Stimulated activated naive CD4-positive, alpha-beta T cell treated with Interleukin-2 at 50 U/mL for 16 hours (primary cell): ENCODE results near the gene OPRD1.
A peak's percentile ranks its signal among the peaks of the same experiment; 100 is the strongest.
"Not testable (repeated sequence)": the region's sequence is repeated elsewhere in the genome, so short reads cannot be mapped to it uniquely, and the experiment has no call there.

Experiments used
- DNase-seq: peaks from one replicate; lab custom pipeline; 2025; lab: John Stamatoyannopoulos, UW

OPRD1 gene

DNA sequence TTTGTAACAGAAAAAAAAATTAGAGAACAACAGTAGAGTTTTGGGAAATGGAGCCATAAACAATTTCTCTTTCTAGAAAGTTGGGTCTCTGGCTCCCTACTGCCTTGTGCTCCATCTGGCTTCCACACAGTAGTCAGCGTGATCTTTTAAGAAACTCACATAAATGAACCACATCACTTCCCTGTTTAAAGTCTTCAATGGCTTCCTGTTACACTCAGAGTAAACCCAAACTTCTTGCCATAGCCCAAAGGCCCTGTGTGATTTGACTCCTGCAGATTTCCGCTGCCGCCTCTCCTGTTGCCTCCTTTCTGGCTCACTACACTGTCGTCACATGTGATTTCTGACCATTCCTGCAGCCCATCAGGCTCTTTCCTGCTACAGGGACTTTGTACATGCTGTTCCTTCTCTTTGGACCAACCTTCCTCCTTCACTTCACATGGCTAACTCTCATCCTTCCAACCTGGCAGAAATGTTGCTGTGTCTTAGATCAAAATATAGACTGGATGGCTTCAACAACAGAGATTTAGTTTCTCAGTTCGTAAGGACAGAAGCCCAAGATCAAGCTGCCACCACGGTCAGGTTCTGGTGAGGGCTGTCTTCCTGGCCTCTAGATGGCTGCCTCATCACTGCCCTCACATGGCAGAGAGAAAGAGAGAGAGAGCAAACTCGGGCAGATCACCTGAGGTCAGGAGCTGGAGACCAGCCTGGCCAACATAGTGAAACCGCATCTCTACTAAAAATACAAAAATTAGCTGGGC is 34.0 kb downstream of the OPRD1 start:
- no peak for DNase-seq

DNA sequence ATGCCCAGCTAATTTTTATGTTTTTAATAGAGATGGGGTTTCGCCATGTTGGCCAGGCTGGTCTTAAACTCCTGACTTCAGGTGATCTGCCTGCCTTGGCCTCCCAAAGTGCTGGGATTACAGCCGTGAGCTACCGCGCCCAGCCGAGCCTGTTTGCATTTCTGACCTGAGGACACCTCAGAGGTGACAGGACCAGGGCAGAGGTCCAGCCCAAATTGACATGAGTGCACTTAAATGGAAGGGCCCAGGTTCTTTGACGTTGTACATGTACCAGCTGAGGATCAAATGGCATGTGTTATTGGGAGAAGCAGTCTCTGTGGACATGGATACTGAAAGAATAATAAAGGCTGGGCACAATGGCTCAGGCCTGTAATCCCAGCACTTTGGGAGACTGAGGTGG is 35.2 kb downstream of the OPRD1 start:
- not testable (repeated sequence) for DNase-seq

DNA sequence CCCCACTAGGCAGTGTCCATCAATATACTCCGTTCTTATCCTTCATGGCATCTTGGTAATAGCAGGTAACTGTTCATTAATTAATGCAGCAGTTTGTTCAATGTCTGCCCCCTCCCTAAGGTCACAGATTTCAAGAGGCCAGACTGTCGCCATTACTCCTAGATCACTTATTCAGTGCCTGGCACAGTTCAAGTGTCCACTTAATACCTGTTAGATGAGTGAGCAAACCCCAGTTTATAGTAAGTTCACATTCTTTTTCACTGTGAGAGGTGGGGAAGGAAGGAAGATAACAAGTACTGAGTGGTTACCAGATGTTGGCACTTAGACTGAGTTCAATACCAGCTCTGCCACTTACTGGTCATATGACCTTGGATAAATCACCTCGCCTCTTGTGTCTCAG is 36.4 kb downstream of the OPRD1 start:
- no peak for DNase-seq

DNA sequence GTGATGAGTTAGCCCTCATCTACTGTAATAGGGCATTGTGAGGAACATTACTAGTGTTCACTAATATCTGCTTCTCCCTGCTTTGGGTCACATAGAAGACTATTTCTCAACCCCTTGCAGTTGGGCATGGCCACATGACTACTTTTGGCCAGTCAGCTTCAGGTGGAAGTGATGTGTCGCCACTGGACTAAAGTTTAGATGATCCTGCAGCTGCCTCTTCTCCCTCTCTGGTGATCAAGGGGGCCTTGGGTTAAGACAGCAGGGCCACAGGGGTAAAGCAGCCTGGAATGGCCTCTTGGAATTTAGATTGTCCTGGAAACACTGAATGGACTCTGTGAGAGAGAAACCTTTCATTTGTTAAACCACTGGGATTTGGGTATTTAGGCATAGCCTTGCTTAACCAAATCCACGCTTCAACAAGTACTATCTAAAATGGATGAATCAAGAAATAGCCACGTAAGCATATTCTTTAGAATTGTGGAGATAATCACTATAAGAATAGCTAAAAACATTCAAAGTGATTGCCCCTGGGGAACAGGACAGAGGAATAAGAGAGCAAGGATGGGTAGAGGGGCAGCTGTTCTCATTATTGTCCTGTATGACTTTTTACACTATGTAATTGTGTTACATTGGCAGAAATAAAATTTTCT is 41.2 kb downstream of the OPRD1 start:
- DNase-seq: no peak

DNA sequence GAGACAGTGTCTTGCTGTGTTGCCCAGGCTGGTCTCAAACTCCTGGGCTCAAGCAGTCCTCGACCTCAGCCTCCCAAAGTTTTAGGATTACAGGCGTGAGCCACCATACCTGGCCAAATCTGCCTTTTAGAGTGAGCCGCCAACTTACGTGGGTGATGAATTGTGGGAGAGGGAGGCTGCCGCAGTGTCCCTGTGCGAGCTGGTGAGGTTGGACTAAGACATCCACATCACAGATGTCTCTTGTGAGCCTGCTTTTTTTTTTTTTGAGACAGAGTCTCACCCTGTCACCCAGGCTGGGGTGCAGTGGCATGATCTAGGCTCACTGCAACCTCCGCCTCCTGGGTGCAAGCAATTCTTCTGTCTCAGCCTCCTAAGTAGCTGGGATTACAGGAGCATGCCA is 42.4 kb downstream of the OPRD1 start:
- DNase-seq: not testable (repeated sequence)

DNA sequence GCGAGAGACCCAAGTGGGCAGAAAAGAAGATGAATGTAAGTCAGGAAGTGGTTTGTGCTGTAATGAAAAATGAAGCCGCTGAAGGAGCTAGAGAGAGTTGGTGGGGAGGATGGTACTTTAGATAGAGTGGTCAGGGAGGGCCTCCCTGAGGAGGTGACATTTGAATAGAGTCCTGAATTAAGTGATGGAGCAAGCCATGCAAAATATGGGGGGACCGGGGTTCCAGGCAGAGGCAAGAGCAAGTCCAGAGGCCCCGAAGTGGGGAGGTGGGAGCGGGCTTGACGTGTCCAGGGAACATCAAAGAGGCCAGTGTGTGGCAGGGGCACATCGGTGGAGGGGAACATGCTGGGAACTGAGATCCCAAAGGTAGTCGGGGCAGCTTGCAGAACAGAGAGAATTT is 43.1 kb downstream of the OPRD1 start:
- DNase-seq: no peak

DNA sequence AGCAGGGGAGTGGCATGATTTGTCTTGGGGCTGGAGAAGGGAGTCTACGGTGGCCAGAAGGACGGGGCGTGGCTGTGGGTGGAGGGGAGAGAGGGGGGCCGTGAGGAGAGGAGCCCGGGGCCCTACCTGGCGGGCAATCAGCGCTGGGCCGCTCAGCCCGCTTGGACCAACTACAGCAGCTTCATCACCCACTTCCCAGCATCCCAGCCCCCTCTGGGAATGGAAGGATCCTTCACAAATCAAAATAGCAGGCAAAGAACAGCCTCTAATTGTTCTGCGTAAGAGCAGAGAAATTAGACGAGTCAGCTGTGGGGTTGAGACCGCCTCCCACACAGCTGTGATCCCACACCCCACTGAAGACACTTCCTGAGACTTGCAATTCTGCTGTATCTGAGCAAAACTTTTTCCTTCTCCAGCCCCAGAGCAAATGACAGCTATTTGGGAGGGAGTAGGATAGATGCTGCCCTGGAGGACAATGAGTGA is 43.5 kb downstream of the OPRD1 start:
- no peak for DNase-seq

DNA sequence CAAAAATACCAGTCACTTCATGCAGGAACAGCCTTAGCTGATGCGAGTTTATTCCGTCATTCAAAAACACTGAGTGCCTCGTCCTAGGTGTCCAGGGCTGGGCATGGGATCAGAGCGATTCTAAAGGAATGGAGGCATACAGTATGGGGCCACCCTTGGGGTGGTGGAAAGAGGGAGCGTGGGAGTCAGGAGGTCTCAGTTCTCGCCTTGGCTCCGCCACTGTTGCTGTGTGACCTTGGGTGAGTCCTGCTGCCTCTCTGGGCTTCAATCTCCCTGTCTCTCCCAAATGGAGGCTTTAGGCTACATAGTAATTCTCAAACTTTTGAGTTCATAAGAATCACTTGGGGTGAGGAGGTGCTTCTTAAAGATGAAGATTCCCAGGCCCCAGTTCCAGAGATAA is 44.0 kb downstream of the OPRD1 start:
- no peak for DNase-seq

DNA sequence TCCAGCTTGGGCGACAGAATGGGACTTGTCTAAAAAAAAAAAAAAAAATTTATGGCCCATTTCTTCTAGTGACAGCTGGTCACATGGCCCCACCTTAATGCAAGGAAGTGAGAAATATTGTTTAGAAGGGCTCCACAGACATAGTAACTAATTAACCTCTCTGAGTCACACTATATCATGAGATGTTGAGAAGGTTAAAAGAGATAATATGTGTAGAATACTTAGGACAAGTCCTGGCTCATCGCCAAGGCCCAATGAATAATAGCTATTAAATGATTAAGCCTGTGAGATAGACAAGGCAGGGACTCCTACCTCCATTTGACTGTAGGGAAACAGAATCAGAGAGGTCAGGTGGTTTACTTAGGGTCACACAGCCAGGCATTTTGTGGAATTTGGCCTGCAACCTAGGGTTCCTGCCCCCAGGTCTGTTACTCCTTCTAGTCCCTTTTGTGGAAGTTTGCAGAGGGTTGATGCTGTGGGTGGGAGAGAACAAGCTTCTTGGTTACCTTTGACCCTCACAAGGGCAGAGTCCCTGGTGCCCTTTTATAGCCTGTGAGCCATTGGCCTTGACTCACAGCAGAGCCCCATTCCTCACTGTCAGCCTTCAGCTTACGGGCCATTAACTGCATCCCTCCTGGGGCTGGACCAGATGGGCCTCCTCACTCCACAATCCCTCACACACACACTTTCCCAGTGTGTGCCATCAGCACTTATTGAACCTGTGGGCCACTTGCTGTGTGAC is 48.5 kb downstream of the OPRD1 start:
- no peak for DNase-seq

DNA sequence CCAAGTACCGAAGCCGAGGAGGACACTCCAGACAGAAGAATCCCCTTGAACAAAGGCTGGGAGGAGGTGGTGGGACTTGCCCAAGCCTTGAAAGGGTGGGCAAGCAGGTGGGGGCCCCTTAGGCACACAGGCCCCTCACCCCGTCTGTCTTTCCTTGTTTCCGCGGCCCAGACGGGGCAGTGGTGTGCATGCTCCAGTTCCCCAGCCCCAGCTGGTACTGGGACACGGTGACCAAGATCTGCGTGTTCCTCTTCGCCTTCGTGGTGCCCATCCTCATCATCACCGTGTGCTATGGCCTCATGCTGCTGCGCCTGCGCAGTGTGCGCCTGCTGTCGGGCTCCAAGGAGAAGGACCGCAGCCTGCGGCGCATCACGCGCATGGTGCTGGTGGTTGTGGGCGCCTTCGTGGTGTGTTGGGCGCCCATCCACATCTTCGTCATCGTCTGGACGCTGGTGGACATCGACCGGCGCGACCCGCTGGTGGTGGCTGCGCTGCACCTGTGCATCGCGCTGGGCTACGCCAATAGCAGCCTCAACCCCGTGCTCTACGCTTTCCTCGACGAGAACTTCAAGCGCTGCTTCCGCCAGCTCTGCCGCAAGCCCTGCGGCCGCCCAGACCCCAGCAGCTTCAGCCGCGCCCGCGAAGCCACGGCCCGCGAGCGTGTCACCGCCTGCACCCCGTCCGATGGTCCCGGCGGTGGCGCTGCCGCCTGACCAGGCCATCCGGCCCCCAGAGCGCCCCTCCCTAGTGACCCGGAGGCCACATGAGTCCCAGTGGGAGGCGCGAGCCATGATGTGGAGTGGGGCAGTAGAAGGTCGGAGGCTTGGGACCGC is 50.8 kb downstream of the OPRD1 start:
- no peak for DNase-seq

DNA sequence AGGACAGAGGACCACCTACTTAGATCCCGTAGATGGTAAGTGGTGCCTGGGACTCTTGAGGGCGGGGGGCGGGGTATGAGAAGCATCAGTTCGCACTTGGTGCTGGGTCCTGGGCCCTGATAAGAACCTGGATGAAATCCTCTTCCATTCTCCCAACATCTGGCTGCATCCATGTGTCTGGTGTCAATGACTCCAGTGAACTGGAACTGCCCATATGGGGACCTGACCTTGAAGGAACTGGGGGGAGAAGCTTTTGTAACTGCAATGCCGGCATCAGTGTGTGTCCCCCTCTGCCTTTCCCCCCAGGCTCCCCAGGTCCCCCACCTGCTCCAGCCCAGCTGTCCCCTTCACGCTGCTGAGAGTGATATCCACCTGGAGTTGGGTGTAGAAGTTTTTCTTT is 52.7 kb downstream of the OPRD1 start:
- no peak for DNase-seq

DNA sequence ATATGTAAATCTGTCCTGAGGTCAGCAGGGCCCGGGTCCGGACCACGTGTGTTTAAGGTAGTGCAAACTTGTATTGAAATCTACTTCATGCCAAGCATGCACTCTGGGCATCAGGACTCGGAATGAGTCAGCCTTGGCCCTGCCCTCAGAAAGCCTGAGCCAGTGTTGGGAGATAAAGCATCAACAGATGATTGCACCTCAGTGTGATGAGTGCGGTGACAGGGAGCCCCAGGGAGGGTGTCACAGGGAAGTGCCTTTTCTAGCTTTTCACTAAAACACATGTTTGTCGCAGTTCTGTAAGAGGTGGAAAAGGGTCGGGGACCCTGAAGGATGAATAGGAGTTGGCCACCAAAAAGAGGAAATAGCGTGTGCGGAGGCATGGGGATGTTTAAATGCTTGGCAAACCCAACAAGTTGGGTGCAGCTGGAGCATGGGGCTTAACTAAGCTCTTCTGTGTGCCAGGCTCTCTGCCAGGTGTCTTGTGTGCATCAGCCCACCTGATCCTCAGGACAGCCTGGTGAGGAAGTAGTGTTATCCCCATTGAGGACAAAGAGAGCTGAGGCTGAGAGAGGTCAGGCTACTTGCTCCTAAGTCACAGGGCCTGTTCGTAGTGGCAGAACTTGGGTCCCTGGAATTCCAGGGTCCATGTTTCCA is 54.2 kb downstream of the OPRD1 start:
- no peak for DNase-seq

DNA sequence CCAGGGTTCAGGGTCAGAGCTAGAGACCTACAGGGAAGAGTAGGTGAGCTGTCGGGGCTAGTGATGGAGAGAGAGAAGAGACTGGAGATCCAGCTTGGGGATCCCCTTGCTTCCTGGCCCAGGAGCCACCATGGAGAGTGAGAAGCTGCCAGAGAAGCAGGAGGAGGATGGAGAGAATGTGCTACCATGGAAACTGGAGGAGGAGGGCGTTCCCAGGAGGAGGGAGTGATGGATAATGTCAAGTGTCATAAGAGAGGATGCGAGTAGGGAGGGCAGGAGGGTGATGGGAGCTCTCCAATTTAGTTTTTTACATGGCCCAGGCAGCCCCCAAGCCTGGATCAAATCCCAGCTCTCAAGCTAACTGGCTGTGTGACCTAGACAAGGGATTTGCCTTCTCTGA is 55.9 kb downstream of the OPRD1 start:
- DNase-seq: no peak

DNA sequence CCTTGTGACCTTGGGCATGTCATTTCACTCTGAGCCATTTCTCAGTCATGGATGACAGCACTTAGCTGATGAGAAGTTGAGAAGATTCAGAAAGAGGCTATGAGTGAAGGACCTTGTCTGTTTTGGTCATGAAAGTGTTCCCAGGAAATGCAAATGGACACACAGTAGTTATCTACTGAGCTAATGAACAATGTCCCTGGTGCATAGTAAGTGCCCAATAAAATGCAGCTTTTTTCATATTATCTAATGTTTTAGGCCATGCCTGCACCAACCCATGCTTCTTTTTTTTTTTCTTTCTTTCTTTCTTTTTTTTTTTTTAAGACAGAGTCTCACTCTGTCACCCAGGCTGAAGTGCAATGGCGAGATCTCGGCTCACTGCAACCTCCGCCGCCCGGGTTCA is 58.0 kb downstream of the OPRD1 start:
- DNase-seq: no peak

DNA sequence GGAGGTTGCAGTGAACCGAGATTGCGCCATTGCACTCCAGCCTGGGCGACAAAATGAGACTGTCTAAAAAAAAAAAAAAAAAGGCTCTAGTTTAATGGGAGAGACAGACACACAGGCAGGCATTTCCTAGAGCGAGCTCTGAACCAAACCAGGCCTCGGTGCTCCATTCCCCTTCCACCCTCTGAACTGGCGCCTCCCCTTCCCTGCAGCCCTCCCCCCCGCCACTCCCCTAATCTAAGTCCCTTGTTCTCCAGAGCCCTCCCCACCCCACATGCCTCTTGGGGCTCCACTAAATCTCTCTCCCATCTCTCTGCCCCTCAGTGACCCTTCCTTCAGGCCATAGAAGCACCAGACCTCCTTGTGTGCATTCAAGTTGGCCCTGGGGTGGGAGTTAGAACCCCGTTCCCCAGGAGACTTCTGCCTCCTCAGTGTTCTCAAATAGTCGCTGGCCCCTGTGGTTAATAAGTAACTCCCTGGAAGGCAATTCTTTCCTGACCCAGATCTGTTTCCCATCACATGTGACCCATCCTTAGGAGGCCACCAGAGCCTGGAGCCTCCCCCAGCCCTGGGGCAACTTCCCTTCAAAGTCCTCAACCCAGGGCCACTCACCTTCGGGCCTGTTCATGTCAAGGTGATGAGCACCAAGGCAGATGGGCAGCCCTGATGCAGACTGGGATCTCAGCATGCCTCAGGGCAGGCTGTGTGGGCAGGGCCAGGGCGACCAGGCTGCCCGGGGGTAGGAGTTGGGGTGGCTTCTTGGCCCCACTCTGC is 59.8 kb downstream of the OPRD1 start:
- DNase-seq: no peak

DNA sequence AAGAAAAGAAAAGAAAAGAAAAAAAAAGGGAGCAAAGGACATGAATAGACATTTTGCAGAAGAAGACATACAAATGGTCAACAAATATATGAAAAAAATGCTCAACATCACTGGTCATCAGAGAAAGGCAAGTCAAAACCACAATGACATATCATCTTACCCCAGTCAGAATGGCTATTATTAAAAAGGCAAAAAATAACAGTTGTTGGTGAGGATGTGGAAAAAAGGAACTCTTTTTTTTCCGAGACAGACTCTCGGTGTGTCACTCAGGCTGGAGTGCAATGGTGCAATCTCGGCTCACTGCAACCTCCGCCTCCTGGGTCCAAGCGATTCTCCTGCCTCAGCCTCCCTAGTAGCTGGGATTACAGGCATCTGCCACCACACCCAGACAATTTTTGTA is 63.2 kb downstream of the OPRD1 start:
- DNase-seq: not testable (repeated sequence)

DNA sequence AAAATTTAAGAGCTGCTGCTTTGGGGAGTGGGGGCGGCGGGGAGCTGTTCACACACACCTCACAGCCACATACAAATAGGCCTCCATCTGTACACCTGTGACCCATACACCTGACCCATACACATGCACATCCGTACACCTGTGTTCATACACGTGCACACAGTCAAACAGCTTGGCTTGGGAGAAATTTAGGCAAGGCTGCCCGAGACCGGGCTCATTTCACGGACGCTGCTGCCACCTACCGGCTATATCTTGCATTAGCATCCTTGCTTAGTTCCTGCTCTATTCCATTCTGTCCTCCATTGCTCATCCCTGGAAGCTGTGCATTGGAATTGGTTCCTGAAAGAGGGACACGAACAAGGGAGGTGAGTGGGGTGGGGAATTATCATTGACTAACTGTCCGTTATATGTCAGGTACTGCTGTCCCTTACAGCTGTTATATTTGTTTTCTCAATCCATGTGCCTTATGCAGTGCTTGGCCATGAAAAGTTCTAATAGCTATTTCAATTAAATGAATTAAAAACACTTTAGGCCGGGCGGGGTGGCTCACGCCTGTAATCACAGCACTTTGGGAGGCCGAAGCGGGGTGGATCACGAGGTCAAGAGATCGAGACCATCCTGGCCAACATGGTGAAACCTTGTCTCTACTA is 65.3 kb downstream of the OPRD1 start:
- DNase-seq: peak; percentile 64

DNA sequence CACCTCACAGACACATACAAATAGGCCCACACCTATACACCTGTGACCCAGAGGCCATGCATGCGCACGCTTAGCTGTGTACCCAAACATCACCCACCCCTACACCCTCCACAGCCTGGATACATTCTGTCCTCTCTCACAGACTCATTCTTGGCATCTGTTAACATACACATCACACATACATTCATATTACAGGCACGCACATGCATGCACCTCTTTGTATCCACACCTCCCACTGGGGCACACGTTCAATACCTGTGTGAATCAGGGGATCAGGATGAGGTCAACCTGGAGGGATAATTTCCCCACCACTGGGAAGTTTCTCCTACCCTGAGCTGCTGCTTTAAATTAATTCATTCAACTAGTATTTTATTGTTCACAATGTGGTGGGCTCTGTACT is 66.8 kb downstream of the OPRD1 start:
- DNase-seq: no peak

DNA sequence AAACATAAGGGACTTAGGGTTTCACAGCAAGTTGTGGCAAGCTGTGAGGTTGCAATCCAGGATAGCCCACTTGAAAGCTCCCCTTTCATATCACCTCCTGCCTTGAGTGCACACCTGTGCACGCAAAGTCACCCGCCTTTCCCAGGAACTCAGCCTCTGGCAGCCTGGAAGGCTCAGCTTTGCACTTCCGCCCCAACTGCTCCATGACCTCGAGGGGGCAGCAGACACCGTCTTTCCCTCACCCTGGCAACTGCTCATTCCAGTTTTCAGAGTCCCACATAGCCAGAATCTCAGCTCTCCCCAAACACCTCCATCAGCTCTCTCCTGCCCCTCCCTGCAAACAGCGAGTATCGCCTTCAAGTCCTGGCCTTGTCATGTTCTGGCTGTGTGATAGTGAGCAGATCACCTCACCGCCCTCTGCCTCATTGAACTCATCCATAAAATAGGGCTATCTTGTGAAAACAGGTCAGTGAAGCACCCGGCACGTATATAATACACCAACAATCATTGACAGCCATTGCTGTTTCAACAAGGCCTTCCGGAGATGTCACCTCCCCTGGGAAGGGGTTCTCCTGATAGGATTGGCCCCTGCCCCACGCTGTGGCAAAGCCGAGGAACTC is 70.1 kb downstream of the OPRD1 start:
- DNase-seq: peak; percentile 78

DNA sequence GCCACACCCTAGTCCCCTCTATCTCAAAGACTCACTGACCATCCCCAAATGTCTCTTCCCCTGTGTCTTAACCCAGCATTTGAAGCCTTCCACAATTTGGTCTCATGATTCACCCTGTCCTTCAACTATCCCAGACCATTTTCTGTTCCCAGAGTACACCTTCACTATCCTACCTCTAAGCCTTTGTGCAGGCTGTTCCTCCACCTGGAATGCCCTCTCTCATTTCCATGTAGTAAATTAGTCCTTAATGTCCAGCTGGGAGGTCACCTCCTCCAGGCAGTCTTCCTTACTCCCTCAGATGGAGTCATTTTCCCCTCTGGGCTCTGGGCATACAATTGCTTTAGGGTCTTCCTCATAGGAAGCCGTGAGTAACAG is 71.3 kb downstream of the OPRD1 start:
- DNase-seq: no peak
